ENCODE results near the gene CPA5. TPM values are rescaled to one million over a fixed set of nuclear protein-coding genes. Genes with fewer than 3 reads are reported as not detected.

CPA5 gene
- total RNA-seq, 2 donors from 2014 or later, result not detected

GRCh38 chr7:130358471-130358870 lies 13.9 kb downstream of the CPA5 start:
- H3K27me3 ChIP-seq (replicated peaks; ENCODE audit: insufficient read depth), result no peaks in the 10 kb centered on the region
- H3K36me3 ChIP-seq, result no peaks in the 10 kb centered on the region
- peaks cover 12 to 31% of the 10 kb centered on the region in 2 donors for H3K4me1 ChIP-seq (ENCODE audit: control insufficient read depth in 1 of 2, low read depth in 2 of 2)
- DNase-seq (ENCODE audit: low spot score) (no peak), ATAC-seq (ENCODE audit: insufficient number of reproducible peaks, low FRiP score, low read depth) (no peak)
- no peak for TF ChIP-seq CTCF (IDR thresholded peaks at IDR 0.05)
- H3K9me3 ChIP-seq, result no peaks in the 10 kb centered on the region
- no peak overlapping the region for H3K27ac ChIP-seq
- no peak overlapping the region for H3K4me3 ChIP-seq

- TF ChIP-seq CTCF (IDR thresholded peaks at IDR 0.05), result no peak
- H3K27ac ChIP-seq, result no peak overlapping the region
- DNase-seq (ENCODE audit: low spot score), result no peak
- H3K9me3 ChIP-seq, result no peaks in the 10 kb centered on the region
- peaks cover 15 to 38% of the 10 kb centered on the region in 2 donors for H3K4me1 ChIP-seq (ENCODE audit: control insufficient read depth in 1 of 2, low read depth in 2 of 2)
- H3K27me3 ChIP-seq (replicated peaks; ENCODE audit: insufficient read depth), result no peaks in the 10 kb centered on the region
- no peaks in the 10 kb centered on the region for H3K36me3 ChIP-seq
- H3K4me3 ChIP-seq, result no peak overlapping the region
- no peak for ATAC-seq (ENCODE audit: insufficient number of reproducible peaks, low FRiP score, low read depth)
Observed at GRCh38 chr7:130359276-130359857, 14.8 kb downstream of the CPA5 start.

GRCh38 chr7:130360518-130360917 lies 15.9 kb downstream of the CPA5 start:
- Histone ChIP-seq H3K4me1 (ENCODE audit: control insufficient read depth in 1 of 2, low read depth in 2 of 2) (peaks cover 15 to 47% of the 10 kb centered on the region in 2 donors), H3K9me3 (no peaks in the 10 kb centered on the region), H3K4me3 (no peak overlapping the region), H3K27me3 (replicated peaks; ENCODE audit: insufficient read depth) (no peaks in the 10 kb centered on the region), H3K27ac (no peak overlapping the region), H3K36me3 (no peaks in the 10 kb centered on the region)
- no peak for DNase-seq (ENCODE audit: low spot score)
- no peak for ATAC-seq (ENCODE audit: insufficient number of reproducible peaks, low FRiP score, low read depth)
- no peak for TF ChIP-seq CTCF (IDR thresholded peaks at IDR 0.05)

- Histone ChIP-seq H3K27ac (no peak overlapping the region), H3K9me3 (no peaks in the 10 kb centered on the region), H3K4me1 (ENCODE audit: control insufficient read depth in 1 of 2, low read depth in 2 of 2) (peaks cover 11 to 36% of the 10 kb centered on the region in 2 donors), H3K27me3 (replicated peaks; ENCODE audit: insufficient read depth) (no peaks in the 10 kb centered on the region), H3K4me3 (no peak overlapping the region), H3K36me3 (no peaks in the 10 kb centered on the region)
- TF ChIP-seq CTCF (IDR thresholded peaks at IDR 0.05), result no peak
- ATAC-seq (ENCODE audit: insufficient number of reproducible peaks, low FRiP score, low read depth) (no peak), DNase-seq (ENCODE audit: low spot score) (no peak)
Observed at GRCh38 chr7:130361681-130362080, 17.1 kb downstream of the CPA5 start.

GRCh38 chr7:130362251-130362816 lies 17.7 kb downstream of the CPA5 start:
- no peaks in the 10 kb centered on the region for H3K27me3 ChIP-seq (replicated peaks; ENCODE audit: insufficient read depth)
- TF ChIP-seq CTCF (IDR thresholded peaks at IDR 0.05), result no peak
- no peaks in the 10 kb centered on the region for H3K9me3 ChIP-seq
- H3K4me3 ChIP-seq, result no peak overlapping the region
- ATAC-seq (ENCODE audit: insufficient number of reproducible peaks, low FRiP score, low read depth), result no peak
- H3K4me1 ChIP-seq (ENCODE audit: control insufficient read depth in 1 of 2, low read depth in 2 of 2), result peaks cover 4 to 29% of the 10 kb centered on the region in 2 donors
- DNase-seq (ENCODE audit: low spot score), result no peak
- no peaks in the 10 kb centered on the region for H3K36me3 ChIP-seq
- no peak overlapping the region for H3K27ac ChIP-seq
